HG03025 (cell line): ENCODE results near the gene PMPCB.
"Not testable (repeated sequence)": the region's sequence is repeated elsewhere in the genome, so short reads cannot be mapped to it uniquely, and the experiment has no call there.

Source experiments
- ATAC-seq: cut with Tn5 transposase; IDR thresholded peaks from one replicate; pipeline ENCODE4 v1.9.1; 2021; ENCODE audit warnings: mild to moderate bottlenecking, moderate library complexity; ENCODE audit not compliant: unreplicated experiment, low FRiP score

PMPCB gene, protein sequence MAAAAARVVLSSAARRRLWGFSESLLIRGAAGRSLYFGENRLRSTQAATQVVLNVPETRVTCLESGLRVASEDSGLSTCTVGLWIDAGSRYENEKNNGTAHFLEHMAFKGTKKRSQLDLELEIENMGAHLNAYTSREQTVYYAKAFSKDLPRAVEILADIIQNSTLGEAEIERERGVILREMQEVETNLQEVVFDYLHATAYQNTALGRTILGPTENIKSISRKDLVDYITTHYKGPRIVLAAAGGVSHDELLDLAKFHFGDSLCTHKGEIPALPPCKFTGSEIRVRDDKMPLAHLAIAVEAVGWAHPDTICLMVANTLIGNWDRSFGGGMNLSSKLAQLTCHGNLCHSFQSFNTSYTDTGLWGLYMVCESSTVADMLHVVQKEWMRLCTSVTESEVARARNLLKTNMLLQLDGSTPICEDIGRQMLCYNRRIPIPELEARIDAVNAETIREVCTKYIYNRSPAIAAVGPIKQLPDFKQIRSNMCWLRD

DNA sequence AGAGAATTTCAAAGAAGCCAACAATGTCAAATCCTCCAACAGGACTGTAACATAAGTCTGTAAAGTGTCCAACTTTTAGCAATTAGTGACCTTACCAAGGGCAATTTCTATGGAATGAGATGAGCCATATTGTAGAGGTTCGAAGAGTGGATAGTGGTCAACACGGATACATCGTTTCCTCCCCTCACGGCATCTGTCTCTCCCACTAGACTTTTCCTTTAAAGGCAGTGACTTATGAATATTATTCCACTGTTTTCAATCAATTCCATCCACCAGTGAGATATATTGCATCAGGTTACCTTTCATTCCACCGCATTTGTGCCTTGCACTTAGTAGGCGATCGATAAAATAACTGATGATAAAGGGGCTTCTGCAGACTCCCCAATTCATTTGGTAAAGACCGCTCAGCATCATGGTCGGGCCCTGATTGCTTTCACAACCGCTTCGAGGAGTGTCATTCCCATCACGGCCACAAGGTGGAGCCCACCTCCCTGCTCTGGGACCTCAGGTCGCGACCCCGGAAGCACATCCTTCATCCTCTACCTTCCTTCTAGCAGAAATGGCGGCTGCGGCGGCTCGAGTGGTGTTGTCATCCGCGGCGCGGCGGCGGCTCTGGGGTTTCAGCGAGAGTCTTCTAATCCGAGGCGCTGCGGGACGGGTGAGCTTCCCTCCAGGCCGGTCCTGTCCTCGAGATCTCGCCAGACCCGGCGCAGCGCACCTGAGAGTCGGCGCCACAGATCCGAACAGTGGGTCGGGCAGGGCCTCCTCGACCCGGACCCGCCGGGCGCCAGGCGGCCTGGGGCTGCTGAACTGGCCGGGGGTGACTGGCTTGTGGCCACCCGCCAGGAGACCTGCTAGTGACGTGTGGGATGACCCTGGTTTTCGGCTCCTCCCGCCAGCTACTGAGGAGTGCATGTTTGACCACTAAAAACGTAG lies at the start of gene PMPCB:
Gene PMPCB, plus strand, starts transcription at position 535 of the 936 bp plus-strand sequence. Its CDS starts 25 bp downstream, at position 560.
- peak; percentile 95 for ATAC-seq

- not testable (repeated sequence) for ATAC-seq
These were observed 43.3 kb upstream of the PMPCB start for GRCh38 chr7:103253699-103254506.

GRCh38 chr7:103264054-103264453 lies 33.2 kb upstream of the PMPCB start:
- ATAC-seq: not testable (repeated sequence)

DNA sequence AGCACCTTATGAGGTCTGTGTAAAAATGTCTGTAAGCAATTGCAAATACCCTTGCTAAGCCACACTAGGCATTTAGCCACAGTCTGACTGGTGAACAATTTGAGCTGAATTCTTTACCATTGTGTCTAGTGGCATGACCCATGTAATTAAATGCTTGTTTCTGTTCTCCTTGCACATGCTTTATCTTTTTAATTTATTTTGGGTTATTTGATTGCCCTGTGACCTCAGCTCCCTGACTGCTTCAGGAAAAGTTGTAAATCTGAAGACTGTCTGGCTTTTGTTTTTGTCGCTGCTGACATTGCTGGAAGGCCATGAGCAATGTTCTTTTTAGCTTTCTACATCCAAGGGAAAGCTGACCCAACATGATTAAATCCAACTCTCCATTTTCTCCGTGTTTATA lies 31.0 kb upstream of the PMPCB start:
- not testable (repeated sequence) for ATAC-seq

GRCh38 chr7:103273374-103273773 lies 23.9 kb upstream of the PMPCB start:
- ATAC-seq: not testable (repeated sequence)

DNA sequence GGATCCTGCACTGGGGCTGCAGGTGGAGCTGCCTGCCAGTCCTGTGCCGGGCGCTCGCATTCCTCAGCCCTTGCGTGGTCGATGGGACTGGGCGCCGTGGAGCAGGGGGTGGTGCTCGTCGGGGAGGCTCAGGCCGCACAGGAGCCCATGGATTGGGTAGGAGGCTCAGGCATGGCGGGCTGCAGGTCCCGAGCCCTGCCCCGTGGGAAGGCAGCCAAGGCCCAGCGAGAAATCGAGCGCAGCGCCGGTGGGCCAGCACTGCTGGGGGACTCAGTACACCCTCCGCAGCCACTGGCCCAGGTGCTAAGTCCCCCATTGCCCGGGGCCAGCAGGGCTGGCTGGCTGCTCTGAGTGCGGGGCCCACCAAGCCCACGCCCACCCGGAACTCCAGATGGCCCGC lies 22.4 kb upstream of the PMPCB start:
- not testable (repeated sequence) for ATAC-seq

DNA sequence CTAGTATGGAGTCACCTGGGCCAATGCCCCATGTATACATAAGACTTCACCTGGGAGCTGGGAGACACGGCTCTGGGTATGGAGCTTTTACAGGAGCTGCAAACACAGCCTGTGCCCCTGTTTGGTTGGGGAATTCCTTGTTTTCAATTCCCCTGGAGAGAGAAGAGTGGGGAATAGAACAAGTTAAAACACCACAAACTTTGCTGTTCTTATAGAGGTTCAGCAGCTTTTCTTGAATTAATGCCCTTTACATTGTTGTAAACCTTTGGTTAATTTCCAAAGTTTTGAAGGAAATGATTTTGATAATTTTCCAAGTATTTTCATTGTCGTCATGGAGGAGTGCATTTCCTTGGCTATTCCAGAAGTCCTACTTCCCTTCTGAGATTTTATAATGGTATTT lies 19.0 kb upstream of the PMPCB start:
- ATAC-seq: not testable (repeated sequence)

DNA sequence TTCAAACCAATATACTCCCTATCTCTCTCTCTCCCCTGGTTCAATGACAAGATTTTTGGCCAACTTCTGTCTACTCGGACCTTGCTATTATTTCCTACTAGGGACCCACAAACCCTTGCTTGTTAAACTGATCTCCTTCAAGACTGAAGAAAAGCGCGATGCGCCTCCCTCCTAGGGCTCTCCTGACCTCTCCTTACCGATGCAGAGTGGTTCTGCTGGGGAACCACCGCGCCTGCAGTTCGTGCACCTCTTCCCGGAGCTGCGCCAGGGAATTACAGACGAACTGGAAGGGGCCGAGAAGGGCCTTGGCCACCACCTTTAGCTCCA lies 17.6 kb upstream of the PMPCB start:
- ATAC-seq: peak; percentile 34

DNA sequence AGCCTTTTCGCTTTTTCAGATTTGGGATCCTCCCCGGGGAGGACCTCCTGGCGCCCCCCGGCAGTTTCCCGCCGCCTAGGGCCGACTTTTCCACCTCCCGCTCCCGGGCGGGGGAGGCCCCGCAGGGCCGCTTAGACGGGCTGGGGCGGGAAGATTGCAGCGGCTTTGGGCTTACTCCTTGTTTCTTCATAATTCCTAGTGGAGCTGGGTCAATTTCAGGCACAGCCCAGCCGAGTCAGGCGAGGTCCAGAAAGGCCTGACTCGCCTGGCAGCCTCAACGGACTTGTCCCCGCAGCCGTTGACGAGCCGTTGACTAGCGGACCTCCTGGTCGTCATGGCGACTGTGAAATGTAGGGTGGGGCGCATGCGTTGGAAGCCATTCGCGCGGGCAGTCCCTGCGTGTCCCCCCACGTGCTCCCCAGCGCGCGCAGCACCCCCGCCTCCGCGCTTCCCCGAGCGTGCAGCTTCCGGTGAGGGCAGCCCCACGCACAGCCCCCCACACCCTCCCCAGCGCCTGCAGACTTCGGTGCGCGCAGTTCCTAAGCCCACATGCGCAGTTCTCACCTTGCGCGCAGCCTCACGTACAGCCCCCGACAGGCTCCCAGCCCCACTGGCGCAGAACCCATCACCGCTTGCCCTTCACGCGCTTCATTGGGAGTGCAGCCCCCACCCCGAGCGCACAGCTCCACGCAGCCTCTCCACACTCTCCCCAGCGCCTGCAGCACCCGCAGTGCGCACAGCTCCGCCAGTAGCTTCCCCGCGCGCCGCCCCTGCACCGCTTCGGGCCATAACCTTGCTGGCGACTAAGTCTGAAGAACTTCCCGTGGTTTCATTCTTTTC lies 17.1 kb upstream of the PMPCB start:
- ATAC-seq: peak; percentile 94

DNA sequence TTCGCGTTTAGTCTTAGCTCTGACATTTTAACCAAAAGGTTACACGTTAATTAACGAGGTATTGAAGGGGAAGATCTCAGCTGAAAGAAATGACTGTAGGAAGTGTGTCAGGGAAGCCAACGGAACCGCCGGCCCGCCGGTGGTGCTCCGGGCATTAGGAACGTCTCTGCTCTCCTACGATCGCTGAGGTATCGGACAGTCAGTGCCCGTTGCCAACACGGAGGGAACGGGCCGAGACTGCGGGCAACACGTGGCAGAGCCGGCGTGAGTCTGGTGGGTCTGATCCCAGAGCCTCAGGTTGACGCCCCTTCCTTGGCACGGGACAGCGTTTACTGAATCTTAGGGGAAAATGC lies 16.5 kb upstream of the PMPCB start:
- ATAC-seq: peak; percentile 20

- not testable (repeated sequence) for ATAC-seq
These were observed 14.3 kb upstream of the PMPCB start for GRCh38 chr7:103282802-103283427.

DNA sequence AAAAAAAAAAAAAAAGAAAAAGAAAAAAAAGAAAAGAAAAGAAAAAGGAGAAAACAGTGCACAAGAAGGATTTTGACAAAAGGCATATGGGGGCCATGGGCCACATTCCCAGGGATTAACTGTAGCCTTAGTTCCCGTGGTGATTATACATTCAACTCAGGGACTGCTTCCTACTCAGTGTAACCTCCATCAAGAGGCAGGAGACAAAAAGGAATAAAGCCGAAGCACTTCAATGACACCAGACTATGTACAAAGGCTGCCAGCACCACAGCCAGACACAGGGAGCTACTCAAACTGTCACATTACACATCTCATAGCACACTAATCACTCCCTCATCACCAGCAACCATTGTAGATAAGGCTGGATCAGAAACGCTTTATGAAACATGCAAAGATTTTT lies 5.1 kb upstream of the PMPCB start:
- ATAC-seq: no peak

GRCh38 chr7:103293526-103293925 lies 3.7 kb upstream of the PMPCB start:
- no peak for ATAC-seq

DNA sequence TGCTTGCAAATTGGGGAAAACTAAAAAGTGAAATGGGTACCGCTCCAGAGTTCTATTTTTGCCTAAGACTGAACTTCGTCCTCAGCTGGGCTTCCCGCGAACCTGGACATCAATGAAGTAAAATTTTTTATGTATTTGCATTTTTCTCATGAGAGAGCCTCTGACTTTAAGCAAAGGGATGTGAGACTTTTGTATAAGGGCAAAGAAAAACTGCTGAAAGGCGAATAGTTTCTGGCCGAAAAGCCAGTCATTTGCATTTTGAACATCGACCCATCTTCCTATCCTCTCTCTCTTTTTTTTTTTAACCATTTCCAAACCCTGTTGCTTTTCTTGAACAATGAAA lies 573 bp downstream of the PMPCB start:
- no peak for ATAC-seq

DNA sequence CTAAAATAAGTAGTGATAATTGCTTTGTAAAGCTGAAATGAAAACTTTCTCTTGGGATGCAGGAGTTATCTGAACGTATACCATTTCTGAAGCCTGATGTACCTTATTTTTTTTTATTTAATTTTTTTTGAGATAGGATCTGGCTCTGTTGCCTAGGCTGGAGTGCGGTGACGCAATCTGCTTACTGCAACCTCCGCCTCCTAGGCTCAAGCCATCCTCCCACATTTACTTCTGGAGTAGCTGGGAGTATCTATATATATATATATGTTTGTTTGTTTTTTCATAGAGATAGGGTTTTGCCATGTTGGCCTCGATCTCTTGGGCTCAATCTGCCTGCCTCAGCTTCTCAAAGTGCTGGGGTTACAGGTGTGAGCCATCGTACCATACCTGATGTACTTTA lies 2.4 kb downstream of the PMPCB start:
- no peak for ATAC-seq

- no peak for ATAC-seq
These were observed 4.2 kb downstream of the PMPCB start for GRCh38 chr7:103301441-103301840.

DNA sequence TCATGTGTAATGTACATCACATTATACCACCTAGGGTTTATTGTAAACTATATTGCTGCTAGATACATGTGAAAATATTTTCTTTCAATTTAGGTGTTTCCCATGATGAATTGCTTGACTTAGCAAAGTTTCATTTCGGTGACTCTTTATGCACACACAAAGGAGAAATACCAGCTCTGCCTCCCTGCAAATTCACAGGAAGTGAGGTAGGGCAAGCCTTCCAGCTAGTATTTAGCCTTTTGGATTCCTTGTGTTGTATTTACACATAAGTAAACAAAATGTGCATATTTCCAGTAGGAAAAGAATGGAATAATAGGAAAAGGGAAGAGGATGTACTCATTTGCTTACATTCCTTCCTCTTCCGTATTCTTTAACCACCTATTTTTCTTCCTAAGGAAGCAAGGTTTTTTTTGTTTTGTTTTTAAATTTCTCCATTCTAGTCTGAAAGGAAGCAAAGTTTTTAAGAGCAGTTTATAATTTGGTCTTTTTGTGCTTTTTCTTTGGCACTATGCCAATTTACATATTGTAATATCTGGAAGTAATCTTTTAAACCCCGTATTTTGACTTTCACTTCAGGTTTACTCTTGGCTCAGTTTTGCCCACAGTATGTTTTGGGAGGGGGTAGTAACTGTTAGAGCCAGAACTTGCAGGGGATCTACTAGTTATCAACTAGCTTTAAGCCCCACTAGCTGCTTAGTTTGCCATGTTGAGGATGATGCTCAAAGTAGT lies 10.4 kb downstream of the PMPCB start:
- no peak for ATAC-seq

DNA sequence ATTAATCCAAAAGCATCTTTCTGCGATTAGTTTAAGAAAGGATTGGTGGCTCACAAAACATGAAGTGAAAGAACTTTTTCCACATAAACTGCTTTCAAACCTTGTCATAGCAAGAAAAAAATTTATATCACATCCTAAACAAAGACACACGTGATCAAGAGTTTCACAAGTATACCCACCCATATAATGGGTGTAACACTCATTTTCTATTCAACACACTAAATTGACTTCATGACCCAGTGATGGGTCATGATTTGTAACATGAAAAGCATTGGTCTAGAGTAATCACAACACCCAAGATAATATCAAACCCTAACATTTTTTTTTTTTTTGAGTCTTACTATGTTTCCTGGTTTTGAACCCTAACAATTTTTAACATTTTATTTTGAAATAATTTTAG lies 17.6 kb downstream of the PMPCB start:
- ATAC-seq: no peak
